Stimulated activated CD8-positive, alpha-beta memory T cell treated with anti-CD3 and anti-CD28 coated beads, Interleukin-12 subunit alpha, Interleukin-12 subunit beta, amount 100 ng/mL, for 4 hours (primary cell): Measurements from ENCODE around the gene NEXN.
"Not testable (repeated sequence)": the region's sequence is repeated elsewhere in the genome, so short reads cannot be mapped to it uniquely, and the experiment has no call there.

Experiments
- DNase-seq: peaks from one replicate; pipeline ENCODE4 v3.0.0-alpha.2; 2020; ENCODE audit warnings: low read depth

Gene NEXN

GRCh38 chr1:77906019-77906545, 17.7 kb downstream of the NEXN start:
- no peak for DNase-seq

- DNase-seq: no peak
These were observed 18.2 kb downstream of the NEXN start for GRCh38 chr1:77906624-77907023.

- DNase-seq: no peak
These were observed 21.7 kb downstream of the NEXN start for GRCh38 chr1:77910116-77910515.

- not testable (repeated sequence) for DNase-seq
These were observed 30.5 kb downstream of the NEXN start for GRCh38 chr1:77918918-77919317.

DNA sequence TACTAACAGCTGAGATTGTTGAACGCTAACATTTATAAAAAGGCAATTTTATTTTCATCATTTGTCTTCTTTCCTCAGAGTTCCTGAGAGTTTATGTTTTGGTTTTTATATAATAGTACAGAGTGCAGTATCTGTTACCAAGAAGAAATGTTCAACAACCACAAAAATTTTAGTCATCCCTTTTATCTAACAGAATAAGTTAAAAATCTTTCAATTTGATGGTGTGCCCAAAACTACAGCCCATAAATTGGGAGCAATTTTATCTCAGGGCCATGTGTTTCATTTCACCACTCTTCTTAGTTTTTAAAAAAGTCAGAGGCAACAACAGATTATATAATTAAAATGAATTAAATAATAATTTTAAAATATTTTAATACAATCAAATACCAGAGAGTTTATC, 37.1 kb downstream of the NEXN start:
- no peak for DNase-seq

GRCh38 chr1:77925956-77926355, 37.5 kb downstream of the NEXN start:
- DNase-seq: no peak

DNA sequence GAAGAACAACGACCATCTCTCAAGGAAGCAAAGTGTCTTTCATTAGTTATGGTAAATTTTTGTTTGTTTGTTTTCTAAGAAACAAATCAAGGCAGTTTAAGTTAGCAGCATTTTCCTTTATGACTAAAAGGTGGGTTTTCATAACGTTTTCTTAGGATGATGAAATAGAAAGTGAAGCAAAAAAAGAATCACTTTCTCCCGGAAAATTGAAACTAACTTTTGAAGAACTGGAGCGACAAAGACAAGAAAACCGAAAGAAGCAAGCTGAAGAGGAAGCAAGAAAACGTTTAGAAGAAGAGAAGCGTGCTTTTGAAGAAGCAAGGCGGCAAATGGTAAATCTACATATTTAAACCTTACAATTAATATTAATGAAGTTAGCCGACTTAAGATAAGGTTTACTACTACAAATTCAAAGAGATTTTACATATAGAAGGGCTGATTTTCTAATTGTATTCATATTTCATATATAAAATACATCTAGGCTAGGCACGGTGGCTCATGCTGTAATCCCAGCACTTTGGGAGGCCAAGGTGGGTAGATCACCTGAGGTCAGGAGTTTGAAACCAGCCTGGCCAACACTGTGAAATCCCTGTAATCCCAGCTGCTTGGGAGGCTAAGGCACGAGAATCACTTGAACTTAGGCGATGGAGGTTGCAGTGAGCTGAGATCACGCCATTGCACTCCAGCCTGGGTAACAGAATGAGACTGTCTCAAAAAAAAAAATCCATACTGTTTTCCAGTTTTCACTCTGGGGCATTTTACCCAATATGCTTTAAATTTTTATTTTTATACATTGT, 38.3 kb downstream of the NEXN start:
- no peak for DNase-seq

DNA sequence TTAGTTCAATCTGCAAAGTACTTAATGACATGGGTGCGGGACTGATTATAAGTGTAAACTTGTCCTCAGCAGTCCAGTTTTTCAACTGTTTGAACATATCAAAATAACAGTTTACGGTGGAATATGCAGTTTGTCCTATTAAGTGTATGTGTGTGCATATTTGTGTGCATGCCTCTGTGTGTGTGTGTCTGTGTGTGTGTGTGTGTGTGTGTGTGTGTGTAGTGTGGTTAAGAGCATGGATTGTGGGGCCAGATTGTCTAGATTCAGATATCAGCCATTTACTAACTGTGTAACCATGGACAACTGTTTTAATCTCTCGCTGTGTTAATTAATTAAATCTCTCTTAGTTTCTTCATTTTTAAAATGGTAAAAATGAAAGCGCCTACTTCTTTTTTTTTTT, 39.0 kb downstream of the NEXN start:
- no peak for DNase-seq

DNA sequence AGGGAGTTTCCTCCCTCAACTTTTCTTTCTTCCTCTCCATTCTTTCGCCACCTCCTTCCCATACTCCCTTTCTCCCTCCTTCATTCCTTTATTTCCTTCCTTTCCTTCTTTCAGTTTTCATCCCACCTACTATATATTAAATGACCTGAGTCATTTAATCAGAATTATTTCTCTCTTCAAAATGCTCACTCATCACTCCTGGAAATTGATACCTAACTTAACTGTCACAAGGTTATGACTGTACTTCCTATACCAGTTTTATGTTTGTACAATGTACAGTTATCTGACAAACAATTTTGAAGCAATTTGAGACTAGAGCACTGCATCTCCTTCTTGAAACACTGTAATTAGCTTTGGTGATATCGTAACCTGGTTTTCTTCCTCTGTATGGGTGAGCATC, 41.4 kb downstream of the NEXN start:
- DNase-seq: no peak

GRCh38 chr1:77938651-77939050, 50.2 kb downstream of the NEXN start:
- DNase-seq: no peak

GRCh38 chr1:77940921-77941570, 52.6 kb downstream of the NEXN start:
- DNase-seq: no peak

GRCh38 chr1:77942400-77943140, 54.1 kb downstream of the NEXN start:
- no peak for DNase-seq

GRCh38 chr1:77945345-77945744, 56.9 kb downstream of the NEXN start:
- DNase-seq: no peak

GRCh38 chr1:77948841-77949424, 60.5 kb downstream of the NEXN start:
- no peak for DNase-seq

DNA sequence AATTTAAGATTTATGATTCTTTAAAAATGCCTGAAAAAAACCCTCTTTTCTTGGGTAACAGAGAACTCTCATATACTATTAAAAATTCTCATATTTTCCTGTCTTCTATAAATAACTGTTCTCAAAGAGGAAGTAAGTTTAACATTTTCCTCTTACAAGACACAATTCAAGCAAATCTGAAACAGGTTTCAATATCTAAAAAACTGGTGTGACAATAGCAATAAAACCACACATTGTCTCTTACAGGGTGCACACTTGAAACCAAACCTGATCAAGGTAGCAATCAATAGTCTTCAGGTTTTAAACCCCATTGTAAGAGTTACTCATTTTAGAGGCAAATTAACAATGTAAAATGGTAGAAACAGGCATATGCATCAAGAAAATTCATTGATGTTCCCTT, 62.4 kb downstream of the NEXN start:
- DNase-seq: no peak

DNA sequence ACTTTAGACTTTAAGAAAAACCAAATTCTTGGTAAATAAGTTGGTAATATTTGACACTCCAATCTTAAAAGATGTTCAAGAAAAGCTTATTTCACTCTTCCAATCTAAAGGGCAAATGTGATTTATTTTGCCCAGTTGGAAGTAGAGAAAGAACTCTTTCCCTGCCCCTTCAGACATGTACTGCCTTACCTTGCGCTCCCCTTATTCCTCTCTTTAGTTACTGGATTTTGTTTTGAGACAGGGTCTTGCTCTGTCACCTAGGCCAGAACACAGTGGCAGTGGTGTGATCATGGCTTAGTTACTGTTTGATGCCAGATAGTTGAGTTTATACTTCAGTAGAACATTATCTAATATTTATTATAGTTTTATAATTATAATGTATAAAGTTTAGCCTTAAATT, 62.9 kb downstream of the NEXN start:
- no peak for DNase-seq

GRCh38 chr1:77953907-77954306, 65.5 kb downstream of the NEXN start:
- no peak for DNase-seq

DNA sequence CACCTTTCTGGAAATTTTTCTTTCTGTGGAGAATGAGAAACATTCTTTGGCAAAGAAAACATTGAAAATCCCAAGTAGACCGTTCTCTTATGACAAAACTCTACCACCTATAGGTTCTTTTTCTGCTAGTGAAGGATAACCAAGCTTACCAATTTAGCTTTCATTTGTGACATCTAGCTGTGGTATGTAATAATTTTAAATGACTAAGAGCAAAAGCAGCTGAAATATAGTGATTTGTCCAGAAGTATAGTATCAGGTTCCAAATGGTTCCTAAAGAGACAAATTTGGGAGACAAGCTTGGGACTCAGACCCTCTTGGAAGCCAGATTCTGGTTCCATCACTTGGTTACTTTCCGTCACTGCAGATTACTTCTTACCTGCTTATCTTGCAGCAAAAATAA, 66.1 kb downstream of the NEXN start:
- DNase-seq: no peak

DNA sequence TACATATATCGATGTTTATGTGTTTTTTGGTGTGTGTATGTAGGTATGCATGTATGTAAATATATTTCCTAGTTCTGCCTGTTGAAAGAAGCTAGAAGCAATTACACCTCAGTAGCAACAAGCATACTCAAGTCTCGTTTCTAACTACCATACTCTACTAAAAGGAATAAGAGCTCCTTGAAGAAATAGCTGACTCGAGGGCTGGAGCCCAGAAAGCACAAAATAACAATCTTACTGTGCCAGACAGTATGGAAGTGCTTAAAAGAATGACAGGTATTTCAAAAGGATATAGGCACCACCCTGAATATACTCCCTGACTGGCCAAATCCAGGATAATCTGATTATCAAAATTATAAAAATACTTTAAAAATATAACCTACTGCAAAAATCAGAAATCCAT, 67.3 kb downstream of the NEXN start:
- no peak for DNase-seq

DNA sequence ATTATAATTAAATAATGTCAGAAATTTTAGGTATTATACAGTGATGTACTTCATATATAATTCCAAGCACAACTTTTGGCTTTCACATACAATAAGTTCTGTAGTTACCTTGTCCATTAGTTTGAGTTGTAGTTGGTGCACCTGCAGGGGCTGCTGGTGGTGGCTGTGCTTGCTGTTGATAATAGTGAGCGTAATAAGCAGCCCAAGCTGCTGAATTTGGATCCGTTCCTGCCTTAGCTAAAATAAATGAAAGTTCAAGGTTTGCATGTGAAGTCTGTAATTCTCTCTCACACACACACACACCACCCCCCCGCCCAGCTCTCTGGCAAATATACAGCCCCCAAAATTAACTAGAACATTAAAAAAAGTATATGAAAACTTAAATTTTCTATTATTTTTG, 68.0 kb downstream of the NEXN start:
- no peak for DNase-seq

GRCh38 chr1:77958391-77958790, 70.0 kb downstream of the NEXN start:
- no peak for DNase-seq

- DNase-seq: no peak
These were observed 70.4 kb downstream of the NEXN start for GRCh38 chr1:77958850-77959249.

DNA sequence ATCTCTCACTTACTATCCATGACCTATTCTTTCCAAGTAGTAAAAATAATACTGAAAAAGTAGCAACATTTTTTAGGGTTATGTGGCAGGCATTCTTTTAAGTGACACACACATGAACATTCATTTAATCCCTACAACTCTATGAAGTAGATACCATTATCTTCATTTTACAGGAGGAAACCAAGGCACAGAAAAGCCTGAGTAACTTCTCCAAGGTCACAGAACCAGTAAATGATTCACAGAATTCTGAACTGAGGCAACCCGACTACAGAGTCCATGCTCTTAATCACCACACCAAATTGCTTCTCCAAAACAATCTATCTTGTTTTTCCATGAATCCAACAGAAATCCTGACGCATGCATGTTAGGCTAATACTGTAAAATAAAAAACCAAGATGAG, 73.0 kb downstream of the NEXN start:
- no peak for DNase-seq
